Thyroid gland (tissue), 4 donors: ENCODE measurements around the gene ARHGEF4. TPM values are rescaled to one million over a fixed set of nuclear protein-coding genes. Genes with fewer than 3 reads are reported as not detected.
A peak's percentile ranks its signal among the peaks of the same experiment; 100 is the strongest.

Experiments used
- DNase-seq, 2 donors: peaks; one replicate each; pipeline ENCODE4 v3.0.0-alpha.2; 2019
- H3K27ac ChIP-seq, 3 donors: fragments of 200-600 bp; sonication (generic); 1 replicate in 2 of 3; 2 replicates in 1 of 3; pipeline ENCODE4 v1.5.1; 2016 to 2019; ENCODE audit warnings: mild to moderate bottlenecking in 1 of 3, moderate library complexity in 1 of 3
- H3K27me3 ChIP-seq: fragments of 200-600 bp; sonication (generic); one replicate; pipeline ENCODE4 v1.5.1; 2019
- H3K36me3 ChIP-seq, 2 donors: fragments of 200-600 bp; sonication (generic); one replicate each; pipeline ENCODE4 v1.5.1; 2016 to 2019
- H3K4me1 ChIP-seq, 2 donors: fragments of 200-600 bp; sonication (generic); one replicate each; pipeline ENCODE4 v1.5.1; 2017 to 2019
- H3K4me3 ChIP-seq, 3 donors: fragments of 200-600 bp; sonication (generic); replicated peaks in 1 of 3; 1 replicate in 2 of 3; 2 replicates in 1 of 3; pipeline ENCODE4 v1.5.1; 2016; ENCODE audit warnings: mild to moderate bottlenecking in 1 of 3
- H3K9me3 ChIP-seq: fragments of 200-600 bp; sonication (generic); one replicate; pipeline ENCODE4 v1.5.1; 2017
- CTCF ChIP-seq, 6 experiments: fragments of 200-600 bp in 3 of 6; fragments of 450-650 bp in 3 of 6; sonication (generic) in 3 of 6; IDR thresholded peaks; one replicate each; pipeline ENCODE4 v1.5.1; 2016 to 2019; ENCODE audit warnings: antibody characterized with exemption in 6 of 6, mild to moderate bottlenecking in 2 of 6, inconsistent platforms in 1 of 6, moderate library complexity in 1 of 6
- POLR2A ChIP-seq, 2 donors: fragments of 450-650 bp; IDR thresholded peaks; one replicate each; pipeline ENCODE4 v1.6.1; 2017; ENCODE audit warnings: antibody characterized with exemption in 2 of 2, mild to moderate bottlenecking in 2 of 2, moderate library complexity in 1 of 2
- WGBS, 2 donors: methylation state at CpG; one replicate each; pipeline ENCODE4 v1.1.5; 2017; 5-methylcytosine and 5-hydroxymethylcytosine counted together
- intact Hi-C: fragments of 100-400 bp; cut with DNase I; formaldehyde crosslinking; loops from one replicate; pipeline ENCODE4 v1.15.1; 2023
- total RNA-seq, 4 donors: library from RNA; depleted of rRNA; stranded (reverse); fragments of >200 nt; gene quantifications; one replicate each; pipeline ENCODE4 v1.2.3, GENCODE V29; 2016

Gene ARHGEF4
- total RNA-seq, 4 donors from 2014 or later: 15.6 to 24.3 (median 22.5) TPM

DNA sequence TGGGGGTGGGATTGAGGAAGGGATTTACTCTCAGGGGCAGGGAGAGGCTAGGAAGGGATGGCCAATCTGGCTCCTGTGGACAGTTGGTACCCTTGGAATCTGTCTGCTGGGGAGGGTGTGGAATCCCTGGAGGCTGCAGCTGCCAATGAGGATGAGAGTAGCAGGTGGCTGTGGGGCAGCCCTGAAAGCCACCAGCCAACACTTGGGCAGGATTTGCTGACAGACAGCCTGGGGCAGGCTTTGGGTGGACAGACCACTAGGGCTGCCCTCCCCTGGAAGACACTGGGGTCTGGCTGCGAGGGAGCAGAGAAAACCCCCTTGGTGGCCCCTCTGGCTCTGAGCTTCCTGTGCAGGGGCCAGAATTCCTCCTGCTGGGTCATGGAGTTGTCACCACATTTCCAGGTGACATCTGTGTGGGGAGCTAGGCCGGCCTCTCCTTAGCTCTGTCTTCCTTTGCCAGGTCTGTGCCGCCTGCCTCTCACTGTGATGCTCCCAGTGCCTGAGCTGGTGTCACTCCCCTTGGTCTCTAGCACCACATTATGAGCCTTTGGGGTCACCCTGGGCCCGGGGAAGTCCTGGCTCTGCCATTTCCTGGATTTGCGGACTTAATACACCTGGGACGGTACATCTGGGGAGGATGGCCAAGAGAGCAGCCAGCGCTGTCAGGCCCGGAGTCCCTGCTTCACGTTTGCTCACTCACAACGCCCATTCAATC, 13.4 kb upstream of the ARHGEF4 start:
- no peaks in the 10 kb centered on the region for H3K27me3 ChIP-seq
- WGBS, 2 donors: 76 to 87% methylated on average over 8 to 9 of the region's 10 CpGs

GRCh38 chr2:130823886-130824491, 12.7 kb upstream of the ARHGEF4 start:
- no peak for TF ChIP-seq CTCF (IDR thresholded peaks at IDR 0.05)
- no peak for TF ChIP-seq POLR2A (IDR thresholded peaks at IDR 0.05)
- H3K9me3 ChIP-seq: no peaks in the 10 kb centered on the region
- 67 to 90% methylated on average over 6 to 10 of the region's 10 CpGs for WGBS, 2 donors
- intact Hi-C loops: no loop called here
- H3K27ac ChIP-seq: peak overlapping the region in 1 of 3 donors; percentile 6
- no peaks in the 10 kb centered on the region for H3K36me3 ChIP-seq
- no peak overlapping the region for H3K4me3 ChIP-seq
- peak; percentile 16 to 25 for DNase-seq
- H3K27me3 ChIP-seq: no peaks in the 10 kb centered on the region
- peaks cover 19 to 30% of the 10 kb centered on the region in 2 donors for H3K4me1 ChIP-seq

More for the DNA sequence above, 13.4 kb upstream of the ARHGEF4 start:
- Histone ChIP-seq H3K4me3 (no peak overlapping the region), H3K9me3 (no peaks in the 10 kb centered on the region), H3K27ac (no peak overlapping the region), H3K36me3 (no peaks in the 10 kb centered on the region), H3K4me1 (peaks cover 21 to 32% of the 10 kb centered on the region in 2 donors)
- TF ChIP-seq POLR2A (IDR thresholded peaks at IDR 0.05) (no peak), CTCF (IDR thresholded peaks at IDR 0.05) (no peak)
- DNase-seq: no peak
- intact Hi-C loops: no loop called here

- WGBS, 2 donors: 28 to 33% methylated on average over 7 to 8 of the region's 8 CpGs
- Histone ChIP-seq H3K4me1 (peaks cover 15 to 26% of the 10 kb centered on the region in 2 donors), H3K27ac (peak overlapping the region in 1 of 3 donors; percentile 6), H3K4me3 (no peak overlapping the region), H3K27me3 (no peaks in the 10 kb centered on the region), H3K36me3 (no peaks in the 10 kb centered on the region), H3K9me3 (no peaks in the 10 kb centered on the region)
- DNase-seq: peak; percentile 61 to 62
- TF ChIP-seq POLR2A (IDR thresholded peaks at IDR 0.05) (no peak), CTCF (IDR thresholded peaks at IDR 0.05) (no peak)
- intact Hi-C loops: no loop called here
Measured at GRCh38 chr2:130824492-130825061, 12.1 kb upstream of the ARHGEF4 start.

DNA sequence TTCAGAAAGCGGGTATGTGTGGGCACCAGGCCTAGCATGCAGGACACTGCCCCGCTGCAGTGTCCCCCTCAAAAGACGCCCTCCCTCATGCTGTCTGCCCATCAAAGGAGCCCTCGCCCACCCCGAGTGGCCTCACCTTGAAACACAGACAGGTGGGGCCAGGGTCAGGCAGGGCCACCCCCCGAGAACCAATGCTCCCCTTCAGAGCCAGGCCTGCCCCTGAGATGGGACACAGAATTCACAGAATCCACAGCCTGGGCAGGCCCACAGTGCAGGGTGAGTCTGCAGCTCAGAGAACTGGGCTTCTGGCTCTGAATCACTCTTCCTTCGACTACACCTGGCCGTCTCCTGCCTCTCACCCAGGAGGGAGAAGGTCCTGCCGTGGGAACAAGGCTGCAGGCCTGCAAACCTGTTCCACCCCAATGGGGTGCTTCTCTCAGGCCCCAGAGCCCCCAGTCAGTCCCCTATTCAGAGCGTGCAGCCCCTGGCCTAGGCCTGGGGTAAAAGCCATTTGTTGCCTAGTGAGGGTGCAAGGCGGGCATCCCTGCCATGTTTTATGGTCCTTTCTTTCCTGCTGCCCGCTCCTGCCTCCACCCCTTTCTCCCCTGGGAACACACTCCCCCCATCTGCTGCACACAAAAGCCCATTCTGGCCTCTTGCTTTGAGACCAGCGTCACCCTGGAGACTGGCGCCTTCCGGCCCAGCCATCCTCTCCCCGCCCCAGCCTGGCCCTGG, 11.3 kb upstream of the ARHGEF4 start:
- no peak overlapping the region for H3K4me3 ChIP-seq
- no peaks in the 10 kb centered on the region for H3K36me3 ChIP-seq
- H3K27me3 ChIP-seq: no peaks in the 10 kb centered on the region
- H3K4me1 ChIP-seq: peaks cover 8 to 18% of the 10 kb centered on the region in 2 donors
- H3K27ac ChIP-seq: no peak overlapping the region
- intact Hi-C loops: no loop called here
- no peak for DNase-seq
- no peaks in the 10 kb centered on the region for H3K9me3 ChIP-seq
- no peak for TF ChIP-seq POLR2A (IDR thresholded peaks at IDR 0.05)
- 82 to 93% methylated on average over 10 to 16 of the region's 16 CpGs for WGBS, 2 donors

- no peaks in the 10 kb centered on the region for H3K9me3 ChIP-seq
- intact Hi-C loops: no loop called here
- TF ChIP-seq POLR2A (IDR thresholded peaks at IDR 0.05) (no peak), CTCF (IDR thresholded peaks at IDR 0.05) (no peak)
- H3K36me3 ChIP-seq: no peaks in the 10 kb centered on the region
- no peak for DNase-seq
- WGBS, 2 donors: 86 to 91% methylated on average over 13 of the region's 13 CpGs
- H3K27ac ChIP-seq: no peak overlapping the region
- H3K4me3 ChIP-seq: no peak overlapping the region
- H3K27me3 ChIP-seq: no peaks in the 10 kb centered on the region
- H3K4me1 ChIP-seq: peaks cover 7 to 13% of the 10 kb centered on the region in 2 donors
Measured at GRCh38 chr2:130825966-130826253, 10.8 kb upstream of the ARHGEF4 start.
